Breast epithelium (tissue), 4 donors: Measurements from ENCODE around the gene CACHD1. TPM values are rescaled to one million over a fixed set of nuclear protein-coding genes. Genes with fewer than 3 reads are reported as not detected.

Experiments
- DNase-seq, 2 donors: peaks; one replicate each; pipeline ENCODE4 v3.0.0-alpha.2; 2019; ENCODE audit warnings: low spot score in 2 of 2
- H3K27ac ChIP-seq, 2 donors: fragments of 200-600 bp; sonication (generic) in 1 of 2; one replicate each; pipeline ENCODE4 v1.5.1; 2016 to 2019; ENCODE audit warnings: mild to moderate bottlenecking in 1 of 2
- H3K27me3 ChIP-seq, 2 donors: fragments of 200-600 bp; sonication (generic) in 1 of 2; one replicate each; pipeline versions ENCODE4 v1.5.1 to v1.6.0; 2017 to 2019; ENCODE audit warnings: control low read depth in 1 of 2, mild to moderate bottlenecking in 1 of 2
- H3K36me3 ChIP-seq: fragments of 200-600 bp; one replicate; pipeline ENCODE4 v1.5.1; 2019
- H3K4me1 ChIP-seq, 2 donors: fragments of 200-600 bp; sonication (generic); one replicate each; pipeline ENCODE4 v1.5.1; 2016 to 2019; ENCODE audit warnings: control low read depth in 1 of 2
- H3K4me3 ChIP-seq, 3 donors: fragments of 200-600 bp; sonication (generic); 1 replicate in 2 of 3; 2 replicates in 1 of 3; pipeline ENCODE4 v1.5.1; 2016 to 2019; ENCODE audit warnings: mild to moderate bottlenecking in 3 of 3, moderate library complexity in 2 of 3
- H3K9me3 ChIP-seq, 2 donors: fragments of 200-600 bp; sonication (generic) in 1 of 2; one replicate each; pipeline ENCODE4 v1.5.1; 2016 to 2019; ENCODE audit warnings: control low read depth in 1 of 2
- CTCF ChIP-seq, 3 donors: fragments of 450-650 bp; IDR thresholded peaks; one replicate each; pipeline ENCODE4 v1.5.1; 2016 to 2017; ENCODE audit warnings: antibody characterized with exemption in 3 of 3, mild to moderate bottlenecking in 3 of 3, moderate library complexity in 3 of 3
- POLR2A ChIP-seq: fragments of 450-650 bp; IDR thresholded peaks from one replicate; pipeline ENCODE4 v1.6.1; 2016; ENCODE audit warnings: antibody characterized with exemption, mild to moderate bottlenecking, moderate library complexity
- POLR2AphosphoS5 ChIP-seq, 3 donors: sonication (generic); formaldehyde crosslinking; IDR thresholded peaks; one replicate each; pipeline ENCODE4 v1.6.1; 2017; ENCODE audit warnings: antibody characterized with exemption in 3 of 3
- intact Hi-C: fragments of 100-400 bp; cut with DNase I; formaldehyde crosslinking; loops from one replicate; pipeline ENCODE4 v1.15.1; 2023; ENCODE audit warnings: low total_unique reads
- total RNA-seq, 3 donors: library from RNA; depleted of rRNA; stranded (reverse); fragments of >200 nt; gene quantifications; one replicate each; pipeline ENCODE4 v1.1.0, GENCODE V29; 2016

The CACHD1 gene
- total RNA-seq, 3 donors from 2014 or later = 21.6 to 31.9 (median 25.3) TPM

- no peak for DNase-seq
- Histone ChIP-seq H3K4me3 (no peak overlapping the region), H3K4me1 (no peaks in the 10 kb centered on the region), H3K27me3 (no peaks in the 10 kb centered on the region), H3K27ac (no peak overlapping the region), H3K36me3 (no peaks in the 10 kb centered on the region), H3K9me3 (no peaks in the 10 kb centered on the region)
- intact Hi-C loops = no loop called here
- TF ChIP-seq POLR2A = no peak
- TF ChIP-seq CTCF (IDR thresholded peaks at IDR 0.05) = no peak
- no peak for TF ChIP-seq POLR2AphosphoS5 (IDR thresholded peaks at IDR 0.05)
Observed at GRCh38 chr1:64437453-64437852, 32.5 kb upstream of the CACHD1 start.

DNA sequence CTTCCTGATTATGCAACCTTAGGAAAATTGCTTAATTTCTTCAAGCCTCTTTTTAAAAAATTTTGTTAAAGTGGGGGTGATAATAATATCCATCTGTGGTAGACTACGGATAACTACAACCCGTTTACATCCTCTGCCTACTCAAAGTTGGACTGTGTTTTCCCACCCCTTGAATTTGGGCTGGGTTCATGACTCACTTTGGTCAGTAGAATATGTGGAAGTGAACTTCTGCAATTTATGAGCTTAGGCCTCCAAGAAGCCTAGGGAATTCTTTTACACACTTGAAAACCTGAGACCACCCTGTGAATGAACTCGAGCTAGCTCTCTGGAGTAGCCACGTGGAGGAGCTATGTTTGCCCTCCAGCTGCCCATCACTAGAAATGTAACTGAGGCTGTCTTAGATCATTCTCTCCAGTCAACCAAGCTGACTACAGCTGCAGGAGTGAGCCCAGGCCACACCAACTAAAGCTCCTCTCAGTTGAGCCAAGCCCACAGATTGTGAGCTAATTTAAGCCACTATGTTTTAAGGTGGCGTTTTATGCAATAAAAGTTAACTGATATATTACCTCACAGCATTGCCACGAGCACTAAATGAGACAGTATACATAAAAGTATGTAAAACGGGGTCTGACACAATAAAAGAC is 29.6 kb upstream of the CACHD1 start:
- H3K36me3 ChIP-seq = no peaks in the 10 kb centered on the region
- DNase-seq = no peak
- H3K27ac ChIP-seq = no peak overlapping the region
- no peaks in the 10 kb centered on the region for H3K27me3 ChIP-seq
- no peaks in the 10 kb centered on the region for H3K9me3 ChIP-seq
- H3K4me3 ChIP-seq = no peak overlapping the region
- TF ChIP-seq POLR2AphosphoS5 (IDR thresholded peaks at IDR 0.05) (no peak), CTCF (IDR thresholded peaks at IDR 0.05) (no peak), POLR2A (no peak)
- no peaks in the 10 kb centered on the region for H3K4me1 ChIP-seq
- intact Hi-C loops = no loop called here

DNA sequence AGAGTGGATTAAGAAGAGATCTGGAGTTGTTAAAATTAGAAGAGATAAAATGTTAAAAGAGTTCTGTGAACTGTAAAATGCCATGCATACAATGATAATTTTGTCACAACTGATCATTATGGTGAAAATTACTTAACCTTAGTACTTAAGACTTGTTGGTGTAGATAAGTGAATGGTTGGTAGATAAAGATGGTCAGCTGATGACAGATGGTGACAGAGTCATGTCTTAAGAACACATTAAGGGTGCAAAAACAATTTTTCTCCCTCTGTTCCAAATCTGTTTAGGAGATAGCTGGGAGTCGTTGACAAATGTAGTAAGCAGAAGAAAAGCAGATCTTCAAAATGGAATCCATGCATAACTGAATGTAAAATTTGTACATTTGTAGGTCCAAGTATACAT is 18.5 kb upstream of the CACHD1 start:
- Histone ChIP-seq H3K9me3 (no peaks in the 10 kb centered on the region), H3K36me3 (no peaks in the 10 kb centered on the region), H3K4me3 (no peak overlapping the region), H3K27ac (no peak overlapping the region), H3K27me3 (no peaks in the 10 kb centered on the region), H3K4me1 (no peaks in the 10 kb centered on the region)
- no peak for DNase-seq
- intact Hi-C loops = no loop called here
- TF ChIP-seq POLR2AphosphoS5 (IDR thresholded peaks at IDR 0.05) (no peak), CTCF (IDR thresholded peaks at IDR 0.05) (no peak), POLR2A (no peak)

- H3K27ac ChIP-seq = no peak overlapping the region
- no peak for DNase-seq
- H3K27me3 ChIP-seq = no peaks in the 10 kb centered on the region
- TF ChIP-seq POLR2AphosphoS5 (IDR thresholded peaks at IDR 0.05) = no peak
- TF ChIP-seq POLR2A = no peak
- TF ChIP-seq CTCF (IDR thresholded peaks at IDR 0.05) = no peak
- H3K4me3 ChIP-seq = no peak overlapping the region
- no peaks in the 10 kb centered on the region for H3K4me1 ChIP-seq
- H3K36me3 ChIP-seq = no peaks in the 10 kb centered on the region
- intact Hi-C loops = no loop called here
- no peaks in the 10 kb centered on the region for H3K9me3 ChIP-seq
Observed at GRCh38 chr1:64453688-64454087, 16.2 kb upstream of the CACHD1 start.

GRCh38 chr1:64458915-64459314 is 11.0 kb upstream of the CACHD1 start:
- no peak for DNase-seq
- Histone ChIP-seq H3K27me3 (no peaks in the 10 kb centered on the region), H3K4me3 (no peak overlapping the region), H3K27ac (no peak overlapping the region), H3K36me3 (no peaks in the 10 kb centered on the region), H3K4me1 (no peaks in the 10 kb centered on the region), H3K9me3 (no peaks in the 10 kb centered on the region)
- TF ChIP-seq CTCF (IDR thresholded peaks at IDR 0.05) = no peak
- TF ChIP-seq POLR2A = no peak
- TF ChIP-seq POLR2AphosphoS5 (IDR thresholded peaks at IDR 0.05) = no peak
- intact Hi-C loops = no loop called here
